Stimulated activated naive CD8-positive, alpha-beta T cell treated with anti-CD3 and anti-CD28 coated beads, Interleukin-15, amount 100 ng/mL, for 72 hours (primary cell): ENCODE data around the gene TCF21.
"Not testable (repeated sequence)": the region's sequence is repeated elsewhere in the genome, so short reads cannot be mapped to it uniquely, and the experiment has no call there.

Source experiments
- ATAC-seq: fragments of 150-1000 bp; cut with Tn5 transposase; 2 replicates; pipeline ENCODE4 v1.10.0; 2021; ENCODE audit warnings: mild to moderate bottlenecking, moderate library complexity
- DNase-seq, 2 donors: peaks; one replicate each; pipeline ENCODE4 v3.0.0; 2021 to 2022
- H3K27ac Mint-ChIP-seq, 2 donors: one replicate each; pipeline ENCODE4 v1.8.0; 2022; ENCODE audit warnings: mild to moderate bottlenecking in 2 of 2, mixed read lengths in 2 of 2, moderate library complexity in 2 of 2
- H3K27me3 Mint-ChIP-seq: one replicate; pipeline ENCODE4 v1.8.0; 2022; ENCODE audit warnings: mixed read lengths
- H3K4me1 Mint-ChIP-seq: one replicate; pipeline ENCODE4 v1.8.0; 2022; ENCODE audit warnings: mild to moderate bottlenecking, mixed read lengths
- H3K4me3 Mint-ChIP-seq, 2 donors: one replicate each; pipeline ENCODE4 v1.8.0; 2022; ENCODE audit warnings: mild to moderate bottlenecking in 2 of 2, mixed read lengths in 2 of 2, moderate library complexity in 1 of 2
- H3K9me3 Mint-ChIP-seq, 2 donors: one replicate each; pipeline ENCODE4 v1.8.0; 2022; ENCODE audit warnings: mixed read lengths in 2 of 2

TCF21 gene

DNA sequence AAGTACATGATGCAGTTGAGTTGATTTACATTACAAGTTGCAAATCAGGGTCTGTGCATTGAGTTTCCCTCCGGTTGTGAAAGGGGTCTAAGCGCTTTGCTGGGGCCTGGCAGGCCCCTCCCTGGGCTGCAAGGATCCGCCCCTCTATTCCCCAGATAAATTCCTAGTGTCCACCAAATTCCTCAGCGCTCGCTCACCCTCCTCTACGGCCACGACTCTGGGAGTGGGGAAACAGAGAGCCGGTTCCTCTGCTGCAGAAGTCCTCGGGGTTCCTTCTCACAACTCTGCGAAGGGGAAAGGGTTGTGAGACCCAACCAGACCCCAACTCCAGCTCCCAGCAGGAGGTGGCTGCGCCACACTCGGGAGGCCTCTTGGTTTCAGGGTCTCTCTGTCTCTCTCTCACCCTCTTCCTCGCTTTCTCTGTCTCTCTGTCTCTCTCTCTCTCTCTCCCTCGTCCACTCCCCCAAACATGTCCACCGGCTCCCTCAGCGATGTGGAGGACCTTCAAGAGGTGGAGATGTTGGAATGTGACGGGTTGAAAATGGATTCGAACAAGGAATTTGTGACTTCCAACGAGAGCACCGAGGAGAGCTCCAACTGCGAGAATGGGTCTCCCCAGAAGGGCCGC is at the start of gene TCF21:
Gene TCF21 (plus strand): TSS at position 185 of the 628 bp plus-strand sequence. CDS start 285 bp downstream, at position 470.
- no peak for ATAC-seq
- H3K27ac Mint-ChIP-seq, result peak within 1 kb of the TSS; percentile 2 to 30
- DNase-seq, result no peak
- no peaks in the 10 kb centered on the region for H3K9me3 Mint-ChIP-seq
- peak within 1 kb of the TSS; percentile 61 for H3K4me3 Mint-ChIP-seq
- peaks cover 48% of the 10 kb centered on the region for H3K4me1 Mint-ChIP-seq
- H3K27me3 Mint-ChIP-seq, result peaks cover 96% of the 10 kb centered on the region

GRCh38 chr6:133841176-133841575 is 47.7 kb upstream of the TCF21 start:
- DNase-seq (no peak), ATAC-seq (no peak)
- Mint-ChIP-seq H3K9me3 (no peaks in the 10 kb centered on the region), H3K4me3 (no peak overlapping the region), H3K27ac (no peak overlapping the region), H3K4me1 (peaks cover 10% of the 10 kb centered on the region), H3K27me3 (peaks cover 27% of the 10 kb centered on the region)

DNA sequence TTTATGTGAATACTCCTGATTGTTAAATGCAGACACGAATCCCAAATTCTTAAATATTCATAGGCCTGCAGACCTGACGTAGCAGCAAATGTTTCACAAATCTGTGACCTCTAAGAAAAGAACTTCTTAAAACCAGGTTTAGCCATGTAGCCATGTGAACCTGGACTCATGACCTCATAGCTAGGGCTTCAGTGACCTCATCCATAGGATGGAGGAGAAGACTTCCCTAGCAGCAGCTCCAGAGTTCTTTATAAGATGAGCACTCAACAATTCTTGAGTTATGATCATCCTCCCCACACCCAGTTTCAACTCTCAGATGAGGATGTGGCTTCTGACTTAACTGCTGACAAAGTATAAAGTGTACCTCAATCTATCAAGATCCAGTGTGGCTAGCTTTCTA is 45.8 kb upstream of the TCF21 start:
- Mint-ChIP-seq H3K4me1 (peaks cover 3% of the 10 kb centered on the region), H3K27ac (no peak overlapping the region), H3K4me3 (no peak overlapping the region), H3K9me3 (no peaks in the 10 kb centered on the region), H3K27me3 (peaks cover 32% of the 10 kb centered on the region)
- ATAC-seq, result no peak
- DNase-seq, result no peak

GRCh38 chr6:133844709-133845108 is 44.2 kb upstream of the TCF21 start:
- Mint-ChIP-seq H3K27ac (no peak overlapping the region), H3K27me3 (peaks cover 17% of the 10 kb centered on the region), H3K9me3 (no peaks in the 10 kb centered on the region), H3K4me1 (no peaks in the 10 kb centered on the region), H3K4me3 (no peak overlapping the region)
- DNase-seq (no peak), ATAC-seq (no peak)

GRCh38 chr6:133854041-133854363 is 34.9 kb upstream of the TCF21 start:
- DNase-seq, result no peak
- Mint-ChIP-seq H3K27ac (no peak overlapping the region), H3K4me1 (peaks cover 18% of the 10 kb centered on the region), H3K27me3 (peaks cover 65% of the 10 kb centered on the region), H3K9me3 (peaks cover 0 to 7% of the 10 kb centered on the region in 2 donors), H3K4me3 (peak overlapping the region; percentile 33 to 41)
- no peak for ATAC-seq

DNA sequence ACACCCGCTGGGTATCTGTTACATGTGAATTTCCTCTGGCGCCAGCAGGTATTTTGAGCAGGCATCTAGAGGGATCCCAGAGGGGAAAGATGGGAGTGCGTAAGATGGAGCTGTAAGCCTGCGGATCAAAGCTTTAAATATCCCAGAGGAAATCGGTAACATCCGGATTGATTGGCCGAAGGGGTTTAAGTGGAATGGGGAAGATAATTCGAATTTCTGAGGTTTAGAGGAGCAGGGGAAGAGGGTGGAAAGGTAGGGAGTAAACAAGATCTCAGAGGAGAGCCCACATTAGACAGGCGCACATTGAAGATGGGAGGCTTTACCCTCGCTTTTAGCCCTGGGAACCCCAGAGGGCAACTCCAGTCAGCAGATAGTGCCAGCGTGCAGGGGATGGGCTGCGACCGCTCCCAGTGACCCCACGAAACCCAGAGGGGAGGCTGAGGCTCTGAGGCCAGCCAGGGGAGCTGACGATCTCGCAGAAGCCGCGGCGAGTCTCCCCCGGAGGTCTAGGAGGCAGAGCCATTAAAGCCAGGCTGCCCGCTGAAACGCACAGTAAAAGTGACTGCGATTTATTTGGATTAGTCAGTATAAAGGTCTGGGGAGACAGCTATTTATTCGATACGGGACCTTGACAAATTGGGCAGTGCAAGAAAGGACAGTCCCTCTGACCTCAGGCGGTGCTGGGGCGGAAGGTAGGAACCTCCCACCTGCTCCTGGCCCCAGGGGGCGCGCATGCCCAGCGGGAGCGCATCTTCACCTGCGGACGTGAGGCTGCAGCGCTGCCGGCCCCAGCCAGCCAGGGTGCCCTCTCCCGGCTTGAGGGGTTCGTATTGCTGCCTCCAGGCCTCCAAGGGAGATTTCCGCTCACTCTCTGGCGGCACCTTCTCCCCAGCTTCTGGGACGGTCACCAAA is 34.3 kb upstream of the TCF21 start:
- H3K27ac Mint-ChIP-seq, result no peak overlapping the region
- peaks cover 18% of the 10 kb centered on the region for H3K4me1 Mint-ChIP-seq
- peak overlapping the region; percentile 33 to 41 for H3K4me3 Mint-ChIP-seq
- DNase-seq (peak in 1 of 2 donors; percentile 7), ATAC-seq (peak; percentile 55)
- H3K9me3 Mint-ChIP-seq, result peaks cover 0 to 7% of the 10 kb centered on the region in 2 donors
- H3K27me3 Mint-ChIP-seq, result peaks cover 65% of the 10 kb centered on the region

GRCh38 chr6:133855276-133855990 is 33.5 kb upstream of the TCF21 start:
- Mint-ChIP-seq H3K27me3 (peaks cover 64% of the 10 kb centered on the region), H3K9me3 (peaks cover 0 to 9% of the 10 kb centered on the region in 2 donors), H3K4me1 (peaks cover 18% of the 10 kb centered on the region), H3K27ac (no peak overlapping the region), H3K4me3 (peak overlapping the region in 1 of 2 donors; percentile 22)
- DNase-seq, result no peak
- ATAC-seq, result no peak

GRCh38 chr6:133855991-133856370 is 32.9 kb upstream of the TCF21 start:
- Mint-ChIP-seq H3K27me3 (peaks cover 64% of the 10 kb centered on the region), H3K4me3 (no peak overlapping the region), H3K9me3 (peaks cover 0 to 15% of the 10 kb centered on the region in 2 donors)

GRCh38 chr6:133856911-133857310 is 32.0 kb upstream of the TCF21 start:
- Mint-ChIP-seq H3K27ac (no peak overlapping the region), H3K4me3 (no peak overlapping the region), H3K9me3 (peaks cover 1 to 17% of the 10 kb centered on the region in 2 donors), H3K4me1 (peaks cover 18% of the 10 kb centered on the region), H3K27me3 (peaks cover 64% of the 10 kb centered on the region)
- DNase-seq (no peak), ATAC-seq (no peak)

More at GRCh38 chr6:133855991-133856370, 32.9 kb upstream of the TCF21 start:
- H3K4me1 Mint-ChIP-seq, result peaks cover 18% of the 10 kb centered on the region
- H3K27ac Mint-ChIP-seq, result no peak overlapping the region
- DNase-seq (no peak), ATAC-seq (no peak)

DNA sequence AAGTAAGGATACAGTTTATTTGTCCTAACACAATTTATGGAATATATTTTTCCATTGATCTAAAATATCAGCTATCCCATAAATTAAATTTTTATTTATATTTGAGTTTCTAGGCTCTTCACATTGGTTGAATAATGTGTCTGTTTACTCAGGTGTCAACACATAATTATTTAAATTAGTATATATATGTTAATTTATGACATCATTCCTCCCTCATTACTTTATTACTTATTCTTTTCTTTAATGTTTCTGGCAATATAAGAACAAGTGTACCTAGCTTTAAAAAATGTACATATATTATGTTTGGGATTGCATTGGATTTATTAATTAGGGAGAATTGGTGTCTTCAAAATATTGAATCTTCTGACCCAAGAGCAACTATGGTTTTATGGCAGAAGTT is 31.2 kb upstream of the TCF21 start:
- Mint-ChIP-seq H3K4me1 (peaks cover 18% of the 10 kb centered on the region), H3K4me3 (no peak overlapping the region), H3K27ac (no peak overlapping the region), H3K27me3 (peaks cover 64% of the 10 kb centered on the region), H3K9me3 (peaks cover 9 to 25% of the 10 kb centered on the region in 2 donors)
- DNase-seq, result no peak
- no peak for ATAC-seq

DNA sequence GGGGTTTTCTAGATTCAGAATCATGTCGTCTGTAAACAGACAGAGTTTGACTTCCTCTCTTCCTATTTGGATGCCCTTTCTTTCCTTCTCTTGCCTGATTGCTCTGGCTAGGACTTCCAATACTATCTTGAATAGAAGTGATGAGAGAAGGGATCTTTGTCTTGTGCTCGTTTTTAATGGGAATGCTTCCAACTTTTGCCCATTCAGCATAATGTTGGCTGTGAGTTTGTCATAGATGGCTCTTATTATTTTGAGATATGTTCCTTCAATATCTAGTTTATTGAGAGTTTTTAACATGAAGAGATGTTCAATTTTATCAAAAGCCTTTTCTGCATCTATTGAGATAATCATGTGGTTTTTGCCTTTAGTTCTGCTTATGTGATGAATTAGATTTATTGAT is 27.6 kb upstream of the TCF21 start:
- DNase-seq, H3K4me1 Mint-ChIP-seq, ATAC-seq, H3K27ac Mint-ChIP-seq, H3K4me3 Mint-ChIP-seq: not testable (repeated sequence)
- H3K9me3 Mint-ChIP-seq, result peaks cover 28 to 49% of the 10 kb centered on the region in 2 donors
- peaks cover 58% of the 10 kb centered on the region for H3K27me3 Mint-ChIP-seq

DNA sequence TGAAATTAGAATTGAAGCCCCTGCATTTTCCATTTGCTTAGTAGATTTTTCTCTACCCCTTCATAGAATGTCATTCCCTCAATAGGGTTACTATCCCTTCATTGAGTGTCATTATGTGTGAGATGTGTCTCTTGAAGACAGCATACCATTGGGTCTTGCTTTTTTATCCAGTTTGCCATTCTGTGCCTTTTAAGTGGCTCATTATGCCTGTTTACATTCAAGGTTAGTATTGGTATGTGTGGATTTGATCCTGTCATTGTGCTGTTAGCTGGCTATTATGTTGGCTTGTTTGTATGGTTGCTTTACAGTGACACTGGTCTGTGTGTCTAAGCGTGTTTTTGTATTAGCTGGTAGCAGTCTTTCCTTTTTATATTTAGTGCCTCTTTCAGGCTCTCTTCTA is 25.7 kb upstream of the TCF21 start:
- ATAC-seq (no peak), DNase-seq (no peak)
- Mint-ChIP-seq H3K9me3 (peaks cover 28 to 49% of the 10 kb centered on the region in 2 donors), H3K27ac (no peak overlapping the region), H3K4me1 (no peaks in the 10 kb centered on the region), H3K4me3 (no peak overlapping the region), H3K27me3 (peaks cover 60% of the 10 kb centered on the region)

- DNase-seq (no peak), ATAC-seq (no peak)
- peaks cover 60% of the 10 kb centered on the region for H3K27me3 Mint-ChIP-seq
- no peak overlapping the region for H3K27ac Mint-ChIP-seq
- peaks cover 28 to 44% of the 10 kb centered on the region in 2 donors for H3K9me3 Mint-ChIP-seq
- H3K4me3 Mint-ChIP-seq, result no peak overlapping the region
- H3K4me1 Mint-ChIP-seq, result no peaks in the 10 kb centered on the region
These were observed 23.2 kb upstream of the TCF21 start for GRCh38 chr6:133865680-133866079.

GRCh38 chr6:133871131-133871530 is 17.8 kb upstream of the TCF21 start:
- no peak overlapping the region for H3K4me3 Mint-ChIP-seq

GRCh38 chr6:133873538-133873937 is 15.4 kb upstream of the TCF21 start:
- Mint-ChIP-seq H3K4me3 (no peak overlapping the region), H3K27ac (no peak overlapping the region), H3K27me3 (peaks cover 31% of the 10 kb centered on the region), H3K4me1 (no peaks in the 10 kb centered on the region), H3K9me3 (no peaks in the 10 kb centered on the region)
- DNase-seq (no peak), ATAC-seq (no peak)

More at GRCh38 chr6:133871131-133871530, 17.8 kb upstream of the TCF21 start:
- Mint-ChIP-seq H3K4me1 (no peaks in the 10 kb centered on the region), H3K27me3 (peaks cover 24% of the 10 kb centered on the region), H3K27ac (no peak overlapping the region), H3K9me3 (no peaks in the 10 kb centered on the region)
- ATAC-seq, result no peak
- DNase-seq, result no peak
